NCI-H2227 (cell line): ENCODE data around the gene DENND5A.
"Not testable (repeated sequence)": the region's sequence is repeated elsewhere in the genome, so short reads cannot be mapped to it uniquely, and the experiment has no call there.

Source experiments
- DNase-seq: peaks from one replicate; lab custom pipeline; 2025; ENCODE audit not compliant: unreplicated experiment; lab: John Stamatoyannopoulos, UW

Gene DENND5A

DNA sequence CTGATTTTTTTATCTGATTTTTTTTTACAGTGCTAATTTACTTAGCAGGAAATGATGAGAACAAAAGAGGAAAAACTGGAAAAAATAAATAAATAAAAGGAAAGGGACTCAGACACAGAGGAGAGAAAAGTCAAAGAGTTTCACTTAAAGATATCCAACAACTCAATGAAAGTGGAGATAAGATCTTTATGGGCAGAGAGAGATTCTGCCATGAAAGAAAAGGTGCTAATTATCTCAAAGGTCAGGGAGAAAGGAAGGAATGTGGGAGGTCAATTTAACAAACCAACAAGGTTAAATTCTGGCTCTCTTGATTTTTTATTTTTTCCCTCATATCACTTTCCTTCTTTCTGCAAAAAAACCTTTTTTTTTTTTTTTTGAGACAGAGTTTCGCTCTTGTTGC, 86.0 kb downstream of the DENND5A start:
- no peak for DNase-seq

DNA sequence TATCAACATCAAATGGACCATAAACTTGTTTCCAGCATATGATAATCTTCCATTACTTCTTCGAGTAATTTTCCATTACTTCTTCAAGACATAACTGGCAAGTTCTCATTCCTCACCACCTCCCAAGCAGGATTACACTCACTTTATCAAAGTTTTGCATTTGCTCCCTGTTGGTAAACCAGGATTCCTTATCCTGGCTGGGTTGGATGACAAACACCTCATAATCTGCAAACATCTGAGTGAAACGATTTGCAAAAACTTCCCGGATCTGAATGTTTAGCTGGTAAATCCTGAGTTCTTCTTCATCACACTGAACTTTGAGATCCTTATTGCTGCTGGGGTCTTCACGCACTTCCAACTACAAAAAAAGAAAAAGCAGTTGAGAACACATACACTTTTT, 86.4 kb downstream of the DENND5A start:
- DNase-seq: no peak

DNA sequence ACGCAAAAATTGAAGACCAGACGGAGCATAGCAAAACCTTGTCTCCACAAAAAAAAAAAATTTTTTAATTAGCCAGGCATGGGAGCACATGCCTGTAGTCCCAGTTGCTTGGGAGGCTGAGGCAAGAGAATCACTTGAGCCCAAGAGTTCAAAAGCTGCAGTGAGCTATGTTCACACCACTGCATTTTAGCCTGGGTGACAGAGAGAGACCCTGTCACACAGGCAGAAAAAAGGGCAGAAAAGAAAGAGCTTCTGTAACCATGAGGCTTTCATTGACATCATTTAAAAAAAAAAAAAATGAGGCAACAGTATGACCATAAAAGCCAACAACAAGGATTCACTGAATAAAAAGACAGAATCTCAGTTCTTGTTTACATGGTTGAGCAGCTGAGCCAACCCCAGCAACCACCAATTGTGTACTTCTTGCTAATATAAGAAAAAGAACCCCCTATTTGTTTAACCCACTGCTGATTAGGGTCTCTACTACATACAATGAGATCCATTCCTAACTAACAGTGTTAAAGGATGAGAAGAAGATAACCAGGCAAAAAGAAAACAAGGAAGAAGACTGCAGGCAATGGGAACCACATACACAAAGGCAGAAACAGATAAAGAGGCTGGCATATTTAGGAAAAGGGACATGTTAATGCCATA, 87.6 kb downstream of the DENND5A start:
- no peak for DNase-seq

GRCh38 chr11:9176550-9176949, 88.6 kb downstream of the DENND5A start:
- no peak for DNase-seq

- no peak for DNase-seq
Measured at GRCh38 chr11:9176136-9176535, 89.0 kb downstream of the DENND5A start.

GRCh38 chr11:9172389-9172788, 92.8 kb downstream of the DENND5A start:
- DNase-seq: no peak

DNA sequence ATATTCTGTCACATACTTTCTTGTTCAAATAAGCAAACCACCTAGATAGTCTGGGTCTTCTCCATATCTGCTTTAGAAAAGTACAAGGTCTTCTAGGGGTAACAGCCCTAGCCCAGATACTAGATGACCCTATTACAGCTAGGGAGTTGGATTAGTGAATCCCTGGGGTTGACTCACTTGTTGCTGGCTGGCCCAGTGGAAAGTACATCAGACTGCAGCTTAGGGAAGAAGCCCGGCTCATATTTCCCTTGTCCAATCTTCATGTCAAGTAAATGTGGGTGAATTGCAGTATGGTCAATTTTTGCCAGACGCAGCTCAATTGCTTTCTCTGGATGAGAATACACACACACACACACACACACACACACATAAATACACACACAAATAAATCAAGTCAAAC, 94.7 kb downstream of the DENND5A start:
- DNase-seq: no peak

- DNase-seq: no peak
Measured at GRCh38 chr11:9169595-9170295, 95.4 kb downstream of the DENND5A start.

GRCh38 chr11:9161991-9162390, 103.2 kb downstream of the DENND5A start:
- not testable (repeated sequence) for DNase-seq

DNA sequence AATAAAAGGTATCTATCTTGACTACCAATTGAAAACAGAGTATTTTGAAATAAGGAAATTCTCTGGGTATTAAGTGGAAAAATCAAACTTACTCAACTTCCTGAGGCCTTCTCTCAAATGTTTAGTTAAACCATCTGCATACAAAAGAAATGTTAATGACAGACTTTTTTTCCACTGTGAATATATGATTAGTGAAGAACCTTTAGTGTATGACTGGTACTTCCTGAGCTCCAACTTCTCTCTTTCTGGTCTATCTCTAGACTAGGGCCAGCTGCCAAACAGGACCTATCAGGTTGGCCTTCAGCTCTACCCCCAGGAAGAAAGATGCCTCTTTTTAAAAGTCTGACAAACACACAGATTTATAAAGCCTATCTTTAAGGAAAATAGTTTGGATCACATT, 105.0 kb downstream of the DENND5A start:
- DNase-seq: no peak

- no peak for DNase-seq
Measured at GRCh38 chr11:9158898-9159391, 106.2 kb downstream of the DENND5A start.

- no peak for DNase-seq
Measured at GRCh38 chr11:9155930-9156329, 109.2 kb downstream of the DENND5A start.

GRCh38 chr11:9153651-9154050, 111.5 kb downstream of the DENND5A start:
- DNase-seq: no peak

- no peak for DNase-seq
Measured at GRCh38 chr11:9151631-9152030, 113.5 kb downstream of the DENND5A start.

- no peak for DNase-seq
Measured at GRCh38 chr11:9150926-9151325, 114.2 kb downstream of the DENND5A start.

GRCh38 chr11:9150501-9150900, 114.6 kb downstream of the DENND5A start:
- no peak for DNase-seq

GRCh38 chr11:9148727-9149126, 116.4 kb downstream of the DENND5A start:
- no peak for DNase-seq

GRCh38 chr11:9148035-9148434, 117.1 kb downstream of the DENND5A start:
- no peak for DNase-seq

DNA sequence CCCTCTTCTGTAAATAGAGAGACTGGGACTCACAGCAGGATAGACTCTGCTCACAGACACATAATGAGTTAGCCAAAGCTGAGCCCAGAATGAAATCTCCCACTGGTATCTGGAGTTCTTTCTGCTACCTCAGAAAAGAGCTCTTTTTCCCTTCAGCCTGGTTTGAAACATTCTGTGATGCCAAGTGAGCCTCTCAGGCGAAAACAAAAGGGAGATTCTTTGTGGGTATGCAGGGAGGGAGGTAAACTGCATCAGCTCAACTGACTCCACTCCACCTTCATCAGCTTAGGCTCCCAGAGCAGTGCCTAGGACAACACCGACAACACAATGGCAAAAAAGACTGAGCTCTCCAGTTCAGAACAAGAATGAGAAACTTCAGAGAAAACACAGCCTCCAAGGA, 118.7 kb downstream of the DENND5A start:
- DNase-seq: no peak

DNA sequence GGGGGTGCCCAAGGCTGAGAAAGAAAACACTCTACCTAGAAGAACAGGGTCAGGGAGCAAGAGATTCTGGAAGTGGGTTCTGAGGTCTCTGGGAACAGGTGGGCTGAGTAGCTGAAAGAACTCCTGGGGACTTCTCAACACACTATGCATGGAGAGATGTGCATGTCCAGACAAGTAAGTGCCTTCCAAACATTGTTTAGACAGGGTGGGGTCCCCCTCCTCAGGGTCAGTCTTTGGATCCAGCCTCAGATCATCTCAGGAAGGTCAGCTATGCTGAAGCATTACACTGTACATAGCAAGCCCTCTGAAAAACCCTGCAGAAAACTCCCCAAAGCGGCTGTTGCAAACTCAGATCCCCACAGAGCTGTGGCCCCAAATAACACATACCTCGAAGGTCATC, 119.9 kb downstream of the DENND5A start:
- no peak for DNase-seq

DNA sequence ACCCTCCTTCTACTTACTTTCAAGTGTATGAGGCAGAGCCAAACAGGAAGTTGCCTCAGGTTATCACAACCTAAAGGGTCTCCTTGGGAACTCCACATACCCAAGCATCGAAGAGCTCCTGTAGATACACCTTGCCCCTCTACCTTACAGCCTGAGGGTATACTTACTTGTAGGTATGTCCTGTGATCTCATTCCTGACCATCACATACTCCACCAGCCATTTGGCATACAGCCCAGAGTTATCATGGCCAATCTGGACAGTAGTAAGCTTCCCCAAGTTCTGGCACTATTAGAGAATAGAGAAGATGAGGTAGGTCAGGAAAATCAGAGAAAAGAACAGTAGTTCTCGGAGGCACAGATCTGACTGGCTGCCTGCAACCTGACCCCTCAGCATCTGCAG, 120.3 kb downstream of the DENND5A start:
- DNase-seq: no peak

DNA sequence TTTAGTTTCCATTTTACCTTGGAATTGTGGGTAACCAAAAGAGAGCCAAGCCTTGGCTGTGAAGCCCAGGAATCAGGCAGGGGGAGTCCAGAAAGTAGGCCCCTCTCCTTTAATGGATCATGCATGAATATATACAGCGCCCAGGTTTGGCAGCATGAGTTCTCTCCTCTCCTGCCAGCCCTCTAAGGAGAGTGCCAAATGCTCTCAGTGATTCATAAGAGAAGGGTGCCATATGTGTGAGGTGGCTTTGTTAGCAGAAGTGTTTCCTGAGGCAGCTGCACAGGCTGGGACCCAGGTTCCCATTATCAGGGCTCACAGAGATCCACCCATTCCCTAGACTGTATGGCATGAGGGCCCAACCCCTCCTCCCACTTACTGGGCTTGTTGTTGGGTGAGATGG, 121.4 kb downstream of the DENND5A start:
- no peak for DNase-seq

GRCh38 chr11:9142732-9143131, 122.4 kb downstream of the DENND5A start:
- no peak for DNase-seq
